GM18517 (cell line): ENCODE data around the gene FBN2.
"Not testable (repeated sequence)": the region's sequence is repeated elsewhere in the genome, so short reads cannot be mapped to it uniquely, and the experiment has no call there.

Experiments
- ATAC-seq: cut with Tn5 transposase; IDR thresholded peaks from one replicate; pipeline ENCODE4 v1.9.1; 2021; ENCODE audit warnings: mild to moderate bottlenecking, moderate library complexity; ENCODE audit not compliant: unreplicated experiment

The FBN2 gene

DNA sequence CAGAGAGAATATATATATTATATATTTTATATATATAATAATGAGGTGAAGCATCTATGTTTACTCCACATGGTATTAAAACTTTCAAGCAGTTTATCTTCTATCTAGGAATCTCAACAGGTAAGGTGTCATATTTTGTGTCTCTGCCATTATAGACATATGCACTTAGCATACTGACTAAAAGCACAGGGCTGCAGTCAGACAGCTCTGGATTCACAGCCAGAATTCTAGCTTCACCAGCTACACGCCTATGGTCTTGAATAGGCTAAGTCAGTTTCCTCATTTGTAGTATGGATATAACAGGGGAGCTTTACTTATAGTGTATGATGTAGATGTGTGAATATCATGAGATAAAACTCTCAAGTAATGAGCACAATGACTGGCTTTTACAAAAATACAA is 57.9 kb downstream of the FBN2 start:
- no peak for ATAC-seq

- no peak for ATAC-seq
Observed at GRCh38 chr5:128478386-128479368, 59.4 kb downstream of the FBN2 start.

DNA sequence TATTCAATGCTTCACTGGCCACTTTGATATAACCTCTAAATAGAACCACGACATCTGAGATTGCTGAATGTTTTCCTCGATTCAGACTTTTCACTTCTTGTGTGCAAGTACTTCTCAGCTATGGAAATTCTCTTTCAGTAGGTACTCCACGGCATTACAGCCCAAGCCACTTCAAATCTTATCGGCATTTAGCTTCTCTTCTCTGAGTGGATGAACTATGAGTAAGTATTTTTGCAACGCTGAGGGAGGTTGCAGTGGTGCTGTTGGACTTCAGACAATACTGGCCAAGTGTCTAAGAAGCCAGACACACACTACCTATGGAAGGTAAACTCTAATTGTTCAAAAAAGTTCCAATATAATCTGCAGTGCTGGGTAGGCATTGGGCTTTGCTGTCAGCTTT is 60.1 kb downstream of the FBN2 start:
- no peak for ATAC-seq

DNA sequence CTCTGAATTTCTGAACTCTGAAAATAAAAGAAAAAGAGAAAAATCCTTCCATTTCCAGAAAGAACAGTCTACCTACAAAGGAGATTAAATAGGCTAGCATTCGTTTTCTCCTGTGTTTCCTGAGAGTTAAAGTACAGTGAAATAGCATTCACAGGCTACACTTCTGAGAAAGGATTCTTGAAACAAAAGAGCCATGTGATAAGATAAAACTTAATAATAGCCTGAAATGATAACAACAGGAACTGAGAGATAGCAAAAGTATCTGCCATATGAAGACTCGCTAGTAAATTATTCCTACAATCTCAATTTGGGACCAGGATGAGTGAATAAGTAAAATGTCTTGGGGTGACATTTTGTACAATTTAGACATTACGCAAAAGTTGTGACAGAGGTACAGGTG is 62.4 kb downstream of the FBN2 start:
- no peak for ATAC-seq

DNA sequence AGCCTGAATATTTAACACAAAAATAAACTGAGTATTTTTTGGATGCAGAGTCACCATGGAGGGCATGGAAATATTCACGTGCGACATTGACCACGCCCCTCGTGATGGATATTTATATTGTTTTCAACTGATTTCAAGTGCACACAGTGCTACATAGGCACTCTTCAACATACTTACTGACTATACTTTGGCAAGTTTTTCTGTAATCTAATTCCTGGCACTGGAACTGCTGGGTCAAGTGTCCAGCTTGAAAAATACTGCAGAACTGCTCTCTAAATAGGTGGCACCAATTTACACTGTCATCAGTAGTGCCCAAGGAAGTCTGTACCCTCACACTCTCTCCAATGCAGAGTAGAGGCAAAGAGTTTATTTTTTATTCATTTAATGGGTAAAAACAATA is 65.1 kb downstream of the FBN2 start:
- no peak for ATAC-seq

- ATAC-seq, result no peak
Observed at GRCh38 chr5:128472036-128472435, 66.0 kb downstream of the FBN2 start.

GRCh38 chr5:128470663-128471062 is 67.4 kb downstream of the FBN2 start:
- no peak for ATAC-seq

GRCh38 chr5:128469912-128470311 is 68.1 kb downstream of the FBN2 start:
- no peak for ATAC-seq

DNA sequence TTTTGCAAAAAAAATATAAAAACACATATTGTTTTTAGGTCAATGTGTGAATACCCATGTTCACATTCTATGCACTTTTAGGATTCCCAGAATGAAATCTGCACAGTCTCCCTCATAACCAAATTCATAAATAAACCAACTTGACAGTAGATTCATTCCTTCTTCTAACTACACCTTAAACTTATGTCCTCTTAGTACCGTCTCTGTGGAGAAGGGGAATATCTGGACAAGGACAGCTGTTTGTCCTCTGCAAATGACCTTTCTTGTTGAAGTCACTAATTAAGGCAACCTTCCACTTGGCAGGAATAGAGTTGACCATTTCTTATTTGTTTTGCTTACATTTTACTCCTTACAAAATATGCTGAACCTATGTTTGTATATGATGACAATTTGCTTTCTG is 71.1 kb downstream of the FBN2 start:
- ATAC-seq, result no peak

- ATAC-seq, result no peak
Observed at GRCh38 chr5:128466554-128466953, 71.5 kb downstream of the FBN2 start.

- no peak for ATAC-seq
Observed at GRCh38 chr5:128464596-128464995, 73.4 kb downstream of the FBN2 start.

- no peak for ATAC-seq
Observed at GRCh38 chr5:128462330-128462729, 75.7 kb downstream of the FBN2 start.

GRCh38 chr5:128457147-128457915 is 80.7 kb downstream of the FBN2 start:
- not testable (repeated sequence) for ATAC-seq

DNA sequence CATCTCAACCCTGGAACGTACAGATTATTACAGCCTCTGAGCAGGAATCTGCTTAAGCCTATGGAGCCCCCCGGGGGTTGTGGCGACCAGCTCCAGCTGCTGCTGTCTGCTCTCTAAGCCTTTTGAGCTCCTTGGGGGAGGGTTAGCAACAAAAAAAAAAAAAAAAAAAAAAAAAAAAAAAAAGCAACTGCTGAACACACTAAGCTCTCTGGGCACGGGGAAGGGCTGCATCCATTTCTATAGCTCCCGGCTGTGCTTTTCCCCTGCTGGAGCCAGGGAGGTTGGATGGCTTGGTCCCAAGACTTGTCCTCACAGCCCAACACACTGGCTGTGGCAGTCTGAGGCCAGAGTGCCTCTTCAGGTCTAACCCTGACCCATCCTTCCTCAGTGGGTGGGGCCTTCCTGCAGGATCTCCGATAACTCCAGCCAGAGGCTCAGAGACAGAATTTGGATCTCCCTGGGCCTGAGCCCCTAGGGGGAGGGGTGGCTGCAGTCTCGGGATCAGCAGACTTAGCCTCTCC is 82.1 kb downstream of the FBN2 start:
- no peak for ATAC-seq

DNA sequence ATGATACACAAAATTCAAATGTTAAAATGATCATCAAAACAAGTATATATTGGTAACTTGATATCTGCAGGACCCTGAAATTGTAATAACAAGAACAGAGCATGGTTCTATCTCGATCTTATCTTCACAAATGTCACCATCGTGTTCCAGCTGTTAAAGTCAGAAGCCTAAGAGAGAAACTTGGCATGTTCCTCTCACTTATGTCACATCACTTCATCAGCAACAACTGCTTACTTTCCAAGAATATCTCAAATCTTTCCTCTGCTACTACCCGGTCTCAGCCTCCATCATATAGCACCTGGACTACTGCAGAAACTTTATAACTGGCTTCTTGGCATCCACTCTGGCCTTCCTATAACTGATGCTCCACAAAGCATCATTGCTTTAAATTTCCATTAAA is 84.9 kb downstream of the FBN2 start:
- ATAC-seq, result no peak

GRCh38 chr5:128447224-128447623 is 90.8 kb downstream of the FBN2 start:
- ATAC-seq, result not testable (repeated sequence)

GRCh38 chr5:128441941-128442350 is 96.1 kb downstream of the FBN2 start:
- ATAC-seq, result no peak

GRCh38 chr5:128441165-128441564 is 96.9 kb downstream of the FBN2 start:
- no peak for ATAC-seq

DNA sequence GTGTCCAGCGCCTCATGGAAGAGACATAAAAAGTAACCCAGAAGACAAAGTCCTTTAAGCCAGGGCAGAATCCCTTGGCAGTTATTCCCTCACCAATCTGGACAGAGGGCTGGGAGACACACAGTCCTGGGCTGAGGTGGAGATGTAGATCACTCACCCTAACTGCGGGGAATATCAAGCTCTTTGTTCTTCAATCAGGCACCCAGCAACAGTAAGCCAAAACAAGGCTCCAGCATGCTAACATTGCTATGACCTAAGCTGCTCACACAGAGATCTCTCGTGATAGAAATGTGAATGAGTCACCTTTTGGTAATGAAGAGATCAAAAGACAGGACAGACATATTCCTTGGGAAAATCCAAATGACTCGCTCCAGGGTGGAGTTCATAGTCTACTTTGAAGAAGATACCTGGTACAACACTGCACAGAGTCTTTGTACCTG is 101.3 kb downstream of the FBN2 start:
- ATAC-seq, result no peak

GRCh38 chr5:128435861-128436260 is 102.2 kb downstream of the FBN2 start:
- ATAC-seq, result no peak

DNA sequence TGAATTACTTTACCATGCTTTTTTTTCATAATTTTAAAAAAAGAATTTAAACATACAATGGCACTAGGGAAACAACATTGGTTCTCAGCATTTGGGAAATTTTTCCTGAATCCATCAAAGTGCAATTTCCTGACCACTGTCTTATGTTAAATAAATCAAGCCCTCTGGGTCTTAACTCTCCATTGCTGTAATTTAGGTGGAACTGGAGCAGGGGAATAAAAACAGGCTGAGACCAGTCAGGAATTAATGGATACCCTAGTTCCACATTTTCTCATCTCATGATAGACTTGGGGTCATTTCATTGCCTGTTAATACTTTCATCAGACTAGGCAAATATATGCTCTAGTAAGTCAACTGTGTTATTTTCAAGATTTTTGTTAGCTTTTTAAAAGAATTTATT is 103.1 kb downstream of the FBN2 start:
- ATAC-seq, result no peak
